Breast epithelium (tissue), 4 donors: Measurements from ENCODE around the gene PLD1. TPM values are rescaled to one million over a fixed set of nuclear protein-coding genes. Genes with fewer than 3 reads are reported as not detected.
A peak's percentile ranks its signal among the peaks of the same experiment; 100 is the strongest.
"Not testable (repeated sequence)": the region's sequence is repeated elsewhere in the genome, so short reads cannot be mapped to it uniquely, and the experiment has no call there.

Experiments used
- DNase-seq, 2 donors: peaks; one replicate each; pipeline ENCODE4 v3.0.0-alpha.2; 2019; ENCODE audit warnings: low spot score in 2 of 2
- H3K27ac ChIP-seq, 2 donors: fragments of 200-600 bp; sonication (generic) in 1 of 2; one replicate each; pipeline ENCODE4 v1.5.1; 2016 to 2019; ENCODE audit warnings: mild to moderate bottlenecking in 1 of 2
- H3K27me3 ChIP-seq, 2 donors: fragments of 200-600 bp; sonication (generic) in 1 of 2; one replicate each; pipeline versions ENCODE4 v1.5.1 to v1.6.0; 2017 to 2019; ENCODE audit warnings: control low read depth in 1 of 2, mild to moderate bottlenecking in 1 of 2
- H3K36me3 ChIP-seq: fragments of 200-600 bp; one replicate; pipeline ENCODE4 v1.5.1; 2019
- H3K4me1 ChIP-seq, 2 donors: fragments of 200-600 bp; sonication (generic); one replicate each; pipeline ENCODE4 v1.5.1; 2016 to 2019; ENCODE audit warnings: control low read depth in 1 of 2
- H3K4me3 ChIP-seq, 3 donors: fragments of 200-600 bp; sonication (generic); 1 replicate in 2 of 3; 2 replicates in 1 of 3; pipeline ENCODE4 v1.5.1; 2016 to 2019; ENCODE audit warnings: mild to moderate bottlenecking in 3 of 3, moderate library complexity in 2 of 3
- H3K9me3 ChIP-seq, 2 donors: fragments of 200-600 bp; sonication (generic) in 1 of 2; one replicate each; pipeline ENCODE4 v1.5.1; 2016 to 2019; ENCODE audit warnings: control low read depth in 1 of 2
- CTCF ChIP-seq, 3 donors: fragments of 450-650 bp; IDR thresholded peaks; one replicate each; pipeline ENCODE4 v1.5.1; 2016 to 2017; ENCODE audit warnings: antibody characterized with exemption in 3 of 3, mild to moderate bottlenecking in 3 of 3, moderate library complexity in 3 of 3
- POLR2A ChIP-seq: fragments of 450-650 bp; IDR thresholded peaks from one replicate; pipeline ENCODE4 v1.6.1; 2016; ENCODE audit warnings: antibody characterized with exemption, mild to moderate bottlenecking, moderate library complexity
- POLR2AphosphoS5 ChIP-seq, 3 donors: sonication (generic); formaldehyde crosslinking; IDR thresholded peaks; one replicate each; pipeline ENCODE4 v1.6.1; 2017; ENCODE audit warnings: antibody characterized with exemption in 3 of 3
- intact Hi-C: fragments of 100-400 bp; cut with DNase I; formaldehyde crosslinking; loops from one replicate; pipeline ENCODE4 v1.15.1; 2023; ENCODE audit warnings: low total_unique reads
- total RNA-seq, 3 donors: library from RNA; depleted of rRNA; stranded (reverse); fragments of >200 nt; gene quantifications; one replicate each; pipeline ENCODE4 v1.1.0, GENCODE V29; 2016

The PLD1 gene
- total RNA-seq, 3 donors from 2014 or later, result 21.1 to 36.9 (median 24.9) TPM

- H3K27ac ChIP-seq, result no peak overlapping the region
- no peak for TF ChIP-seq CTCF (IDR thresholded peaks at IDR 0.05)
- no peak for TF ChIP-seq POLR2A
- no peak for TF ChIP-seq POLR2AphosphoS5 (IDR thresholded peaks at IDR 0.05)
- no peaks in the 10 kb centered on the region for H3K27me3 ChIP-seq
- no peak for DNase-seq
- H3K4me3 ChIP-seq, result no peak overlapping the region
- intact Hi-C loops, result no loop called here
- H3K9me3 ChIP-seq, result no peaks in the 10 kb centered on the region
- H3K36me3 ChIP-seq, result no peaks in the 10 kb centered on the region
- H3K4me1 ChIP-seq, result no peaks in the 10 kb centered on the region
Observed at GRCh38 chr3:171636666-171637065, 173.6 kb downstream of the PLD1 start.

- intact Hi-C loops, result no loop called here
- Histone ChIP-seq H3K36me3 (no peaks in the 10 kb centered on the region), H3K27ac (no peak overlapping the region), H3K27me3 (no peaks in the 10 kb centered on the region), H3K9me3 (no peaks in the 10 kb centered on the region), H3K4me3 (no peak overlapping the region), H3K4me1 (no peaks in the 10 kb centered on the region)
- no peak for DNase-seq
- TF ChIP-seq POLR2A (no peak), POLR2AphosphoS5 (IDR thresholded peaks at IDR 0.05) (no peak), CTCF (IDR thresholded peaks at IDR 0.05) (no peak)
Observed at GRCh38 chr3:171632766-171633165, 177.5 kb downstream of the PLD1 start.

GRCh38 chr3:171626799-171627198 lies 183.5 kb downstream of the PLD1 start:
- intact Hi-C loops, H3K4me3 ChIP-seq, H3K27ac ChIP-seq, H3K36me3 ChIP-seq, H3K27me3 ChIP-seq, DNase-seq, H3K4me1 ChIP-seq, H3K9me3 ChIP-seq: not testable (repeated sequence)

GRCh38 chr3:171622126-171622525 lies 188.2 kb downstream of the PLD1 start:
- H3K9me3 ChIP-seq, result no peaks in the 10 kb centered on the region
- intact Hi-C loops, result no loop called here
- H3K27me3 ChIP-seq, result no peaks in the 10 kb centered on the region
- no peak overlapping the region for H3K27ac ChIP-seq
- no peak for TF ChIP-seq POLR2AphosphoS5 (IDR thresholded peaks at IDR 0.05)
- TF ChIP-seq POLR2A, result no peak
- no peak for TF ChIP-seq CTCF (IDR thresholded peaks at IDR 0.05)
- no peaks in the 10 kb centered on the region for H3K36me3 ChIP-seq
- no peaks in the 10 kb centered on the region for H3K4me1 ChIP-seq
- DNase-seq, result no peak
- no peak overlapping the region for H3K4me3 ChIP-seq

GRCh38 chr3:171620825-171621434 lies 189.4 kb downstream of the PLD1 start:
- intact Hi-C loops, result no loop called here
- H3K9me3 ChIP-seq, result no peaks in the 10 kb centered on the region
- H3K36me3 ChIP-seq, result no peaks in the 10 kb centered on the region
- no peak overlapping the region for H3K27ac ChIP-seq
- no peaks in the 10 kb centered on the region for H3K27me3 ChIP-seq
- no peak for TF ChIP-seq CTCF (IDR thresholded peaks at IDR 0.05)
- TF ChIP-seq POLR2A, result no peak
- no peaks in the 10 kb centered on the region for H3K4me1 ChIP-seq
- no peak overlapping the region for H3K4me3 ChIP-seq
- DNase-seq, result no peak

GRCh38 chr3:171616798-171617197 lies 193.5 kb downstream of the PLD1 start:
- H3K9me3 ChIP-seq, result no peaks in the 10 kb centered on the region
- H3K4me1 ChIP-seq, result no peaks in the 10 kb centered on the region
- DNase-seq, result no peak
- no peaks in the 10 kb centered on the region for H3K36me3 ChIP-seq
- TF ChIP-seq POLR2A, result no peak
- no peak for TF ChIP-seq CTCF (IDR thresholded peaks at IDR 0.05)
- no peaks in the 10 kb centered on the region for H3K27me3 ChIP-seq
- no peak overlapping the region for H3K4me3 ChIP-seq
- intact Hi-C loops, result no loop called here
- peak overlapping the region; percentile 69 to 71 for H3K27ac ChIP-seq
